GM23338 (cell line): ENCODE measurements around the gene NRK. TPM values are rescaled to one million over a fixed set of nuclear protein-coding genes. Genes with fewer than 3 reads are reported as not detected.

ENCODE experiments used
- ATAC-seq: fragments of 200-7000 bp; cut with Tn5 transposase; 3 replicates; pipeline ENCODE4 v1.9.1; 2020
- DNase-seq: peaks from one replicate; pipeline ENCODE4 v3.0.0-alpha.2; 2015; ENCODE audit warnings: low spot score
- H2AFZ ChIP-seq: fragments of 200-600 bp; sonication (generic); 2 replicates; pipeline ENCODE4 v1.8.0; 2016; ENCODE audit warnings: antibody characterized with exemption, mild to moderate bottlenecking, moderate library complexity
- H3F3A ChIP-seq: fragments of 200-600 bp; sonication (generic); replicated peaks from 2 replicates; pipeline ENCODE4 v1.8.0; 2017; ENCODE audit warnings: antibody characterized with exemption, mixed run types, low read depth
- H3K27ac ChIP-seq: fragments of 200-600 bp; sonication (generic); 2 replicates; pipeline ENCODE4 v1.6.1; 2016; ENCODE audit warnings: low read depth
- H3K27me3 ChIP-seq: fragments of 200-600 bp; sonication (generic); 2 replicates; pipeline ENCODE4 v1.8.0; 2016; ENCODE audit warnings: mild to moderate bottlenecking, mixed run types, moderate library complexity; ENCODE audit not compliant: insufficient read depth
- H3K36me3 ChIP-seq: fragments of 200-600 bp; sonication (generic); 2 replicates; pipeline ENCODE4 v1.8.0; 2016; ENCODE audit warnings: mild to moderate bottlenecking; ENCODE audit not compliant: insufficient read depth
- H3K4me1 ChIP-seq: fragments of 200-600 bp; sonication (generic); 2 replicates; pipeline ENCODE4 v1.8.0; 2016; ENCODE audit warnings: mild to moderate bottlenecking, moderate library complexity; ENCODE audit not compliant: insufficient read depth
- H3K4me2 ChIP-seq: fragments of 200-600 bp; sonication (generic); 2 replicates; pipeline ENCODE4 v1.7.1; 2017; ENCODE audit warnings: mixed run types
- H3K4me3 ChIP-seq: fragments of 200-600 bp; sonication (generic); 2 replicates; pipeline ENCODE4 v1.6.1; 2016; ENCODE audit warnings: mixed run types
- H3K79me2 ChIP-seq: fragments of 200-600 bp; sonication (generic); replicated peaks from 2 replicates; pipeline ENCODE4 v1.8.0; 2017; ENCODE audit warnings: mild to moderate bottlenecking; ENCODE audit not compliant: insufficient read depth
- H3K9me2 ChIP-seq: fragments of 200-600 bp; sonication (generic); 2 replicates; pipeline ENCODE4 v1.8.0; 2017; ENCODE audit not compliant: insufficient read depth
- H4K20me1 ChIP-seq: fragments of 200-600 bp; sonication (generic); replicated peaks from 2 replicates; pipeline ENCODE4 v1.8.0; 2017; ENCODE audit warnings: mild to moderate bottlenecking; ENCODE audit not compliant: insufficient read depth
- H3K27ac Mint-ChIP-seq: 2 replicates; pipeline ENCODE4 v1.8.0; 2020; ENCODE audit warnings: inconsistent platforms, mild to moderate bottlenecking, moderate library complexity, mixed read lengths
- H3K27me3 Mint-ChIP-seq: 3 replicates; pipeline ENCODE4 v1.8.0; 2022; ENCODE audit warnings: low read depth, mild to moderate bottlenecking, moderate library complexity, mixed read lengths, inconsistent platforms; ENCODE audit not compliant: insufficient read depth, poor library complexity
- H3K36me3 Mint-ChIP-seq: 3 replicates; pipeline ENCODE4 v1.8.0; 2021; ENCODE audit warnings: low read depth, mild to moderate bottlenecking, inconsistent platforms, moderate library complexity, mixed read lengths
- H3K4me1 Mint-ChIP-seq: 3 replicates; pipeline ENCODE4 v1.8.0; 2020; ENCODE audit warnings: mild to moderate bottlenecking, inconsistent platforms, mixed read lengths
- H3K4me3 Mint-ChIP-seq: 3 replicates; pipeline ENCODE4 v1.8.0; 2021; ENCODE audit warnings: moderate library complexity, mild to moderate bottlenecking, inconsistent platforms, mixed read lengths
- H3K9me3 Mint-ChIP-seq: 3 replicates; pipeline ENCODE4 v1.8.0; 2020; ENCODE audit warnings: moderate library complexity, mild to moderate bottlenecking, inconsistent platforms, mixed read lengths
- CREB1 ChIP-seq: fragments of 250-450 bp; sonication (Bioruptor Pico); IDR thresholded peaks from 2 replicates; pipeline ENCODE4 v1.5.0; 2020; ENCODE audit warnings: low read depth, mild to moderate bottlenecking, moderate library complexity
- EZH2 ChIP-seq: fragments of 200-600 bp; sonication (generic); IDR thresholded peaks from one replicate; pipeline ENCODE4 v1.8.0; 2017; ENCODE audit warnings: antibody characterized with exemption, mild to moderate bottlenecking, low read depth; ENCODE audit not compliant: unreplicated experiment
- EZH2phosphoT487 ChIP-seq: fragments of 200-600 bp; sonication (generic); IDR thresholded peaks from one replicate; pipeline ENCODE4 v1.8.1; 2018; ENCODE audit warnings: antibody characterized with exemption; ENCODE audit not compliant: unreplicated experiment
- JUNB ChIP-seq: IDR thresholded peaks from one replicate; pipeline ENCODE4 v1.6.1; 2016; ENCODE audit warnings: antibody characterized with exemption; ENCODE audit not compliant: unreplicated experiment
- NANOG ChIP-seq: IDR thresholded peaks from 2 replicates; pipeline ENCODE4 v1.6.1; 2016; ENCODE audit warnings: antibody characterized with exemption, borderline replicate concordance
- POLR2AphosphoS5 ChIP-seq: IDR thresholded peaks from 2 replicates; pipeline ENCODE4 v1.6.1; 2016; ENCODE audit warnings: antibody characterized with exemption, low read depth
- STAT1 ChIP-seq: IDR thresholded peaks from one replicate; pipeline ENCODE4 v1.6.1; 2016; ENCODE audit warnings: antibody characterized with exemption; ENCODE audit not compliant: unreplicated experiment
- ZNF114 ChIP-seq: fragments of 250-450 bp; sonication (Bioruptor Pico); IDR thresholded peaks from 2 replicates; pipeline ENCODE4 v1.5.0; 2020; ENCODE audit warnings: mild to moderate bottlenecking, moderate library complexity
- ZNF331 ChIP-seq: fragments of 250-450 bp; sonication (Bioruptor Pico); IDR thresholded peaks from 2 replicates; pipeline ENCODE4 v1.5.0; 2020; ENCODE audit warnings: low read depth, mild to moderate bottlenecking, moderate library complexity
- polyA plus RNA-seq: library from polyadenylated mRNA; unstranded; fragments of >200 nt; fragmentation: Nextera tagmentation; extraction: Ambion mirVana; gene quantifications from 2 replicates; pipeline ENCODE4 v1.2.1, GENCODE V29; 2016
- total RNA-seq: library from RNA; depleted of rRNA; stranded (reverse); fragments of >200 nt; shearing (Covaris generic); gene quantifications from 2 replicates; pipeline ENCODE4 v1.2.3, GENCODE V29; 2014
- TF ChIP-seq, protein P1 (sequence below): fragments of 250-450 bp; sonication (Bioruptor Pico); IDR thresholded peaks from 2 replicates; pipeline ENCODE4 v1.5.0; 2020; ENCODE audit warnings: mild to moderate bottlenecking, moderate library complexity
- TF ChIP-seq, protein P2 (sequence below), 2 experiments: fragments of 200-600 bp in 1 of 2; sonication (generic) in 1 of 2; conservative IDR thresholded peaks; 2 replicates each; pipeline versions ENCODE4 v1.5.1 to v1.6.1; 2016 to 2017; ENCODE audit warnings: antibody characterized with exemption in 2 of 2, low read depth in 2 of 2, mild to moderate bottlenecking in 2 of 2, moderate library complexity in 1 of 2
- TF ChIP-seq, protein P3 (sequence below): IDR thresholded peaks from one replicate; pipeline ENCODE4 v1.6.1; 2018; ENCODE audit warnings: antibody characterized with exemption; ENCODE audit not compliant: unreplicated experiment
- TF ChIP-seq, protein P4 (sequence below): IDR thresholded peaks from 2 replicates; pipeline ENCODE4 v1.6.1; 2016; ENCODE audit warnings: antibody characterized with exemption

NRK gene
- total and polyA plus RNA-seq, 2 experiments from 2014 or later: 6.4 to 16.2 TPM

DNA sequence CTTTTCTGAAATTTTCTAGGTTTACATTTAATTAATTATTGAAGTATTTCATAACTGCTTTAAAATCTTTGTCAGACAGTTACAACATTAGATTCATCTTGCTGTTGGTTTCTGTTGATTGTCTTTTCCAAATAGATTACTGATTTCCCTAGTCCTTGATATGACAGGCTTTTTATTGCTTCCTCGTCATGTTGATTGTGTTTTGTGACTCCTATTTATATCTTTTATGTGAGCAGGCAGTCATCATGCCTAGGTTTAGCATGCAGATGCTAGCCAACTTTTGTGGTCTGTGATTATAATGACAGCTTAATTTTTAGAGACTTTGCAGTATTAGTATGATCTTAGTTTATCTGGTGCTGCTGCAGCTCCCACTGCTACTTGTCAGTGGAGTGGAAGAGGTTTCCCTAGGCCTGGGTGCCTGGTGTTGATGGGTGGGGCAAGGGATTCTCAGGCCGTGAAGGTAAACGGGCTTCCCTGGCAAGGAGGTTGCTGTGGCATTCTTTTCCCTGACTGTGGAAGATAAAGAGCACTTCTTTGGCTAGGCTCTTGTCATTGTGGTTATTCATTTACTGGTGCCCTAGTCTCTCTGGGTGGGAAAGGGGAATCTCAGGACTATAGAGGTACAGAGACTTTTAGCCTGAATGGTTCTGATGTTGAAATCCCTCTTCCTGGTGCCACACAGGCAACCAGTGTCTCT, 150.5 kb downstream of the NRK start:
- H4K20me1 ChIP-seq: no peaks in the 10 kb centered on the region
- TF ChIP-seq NANOG (no peak), EZH2phosphoT487 (no peak), POLR2AphosphoS5 (no peak), EZH2 (no peak), JUNB (no peak), CREB1 (CRISPR knock-in tag) (no peak), ZNF114 (CRISPR knock-in tag) (no peak), STAT1 (no peak), ZNF331 (CRISPR knock-in tag) (no peak)
- TF ChIP-seq, protein P1, sequence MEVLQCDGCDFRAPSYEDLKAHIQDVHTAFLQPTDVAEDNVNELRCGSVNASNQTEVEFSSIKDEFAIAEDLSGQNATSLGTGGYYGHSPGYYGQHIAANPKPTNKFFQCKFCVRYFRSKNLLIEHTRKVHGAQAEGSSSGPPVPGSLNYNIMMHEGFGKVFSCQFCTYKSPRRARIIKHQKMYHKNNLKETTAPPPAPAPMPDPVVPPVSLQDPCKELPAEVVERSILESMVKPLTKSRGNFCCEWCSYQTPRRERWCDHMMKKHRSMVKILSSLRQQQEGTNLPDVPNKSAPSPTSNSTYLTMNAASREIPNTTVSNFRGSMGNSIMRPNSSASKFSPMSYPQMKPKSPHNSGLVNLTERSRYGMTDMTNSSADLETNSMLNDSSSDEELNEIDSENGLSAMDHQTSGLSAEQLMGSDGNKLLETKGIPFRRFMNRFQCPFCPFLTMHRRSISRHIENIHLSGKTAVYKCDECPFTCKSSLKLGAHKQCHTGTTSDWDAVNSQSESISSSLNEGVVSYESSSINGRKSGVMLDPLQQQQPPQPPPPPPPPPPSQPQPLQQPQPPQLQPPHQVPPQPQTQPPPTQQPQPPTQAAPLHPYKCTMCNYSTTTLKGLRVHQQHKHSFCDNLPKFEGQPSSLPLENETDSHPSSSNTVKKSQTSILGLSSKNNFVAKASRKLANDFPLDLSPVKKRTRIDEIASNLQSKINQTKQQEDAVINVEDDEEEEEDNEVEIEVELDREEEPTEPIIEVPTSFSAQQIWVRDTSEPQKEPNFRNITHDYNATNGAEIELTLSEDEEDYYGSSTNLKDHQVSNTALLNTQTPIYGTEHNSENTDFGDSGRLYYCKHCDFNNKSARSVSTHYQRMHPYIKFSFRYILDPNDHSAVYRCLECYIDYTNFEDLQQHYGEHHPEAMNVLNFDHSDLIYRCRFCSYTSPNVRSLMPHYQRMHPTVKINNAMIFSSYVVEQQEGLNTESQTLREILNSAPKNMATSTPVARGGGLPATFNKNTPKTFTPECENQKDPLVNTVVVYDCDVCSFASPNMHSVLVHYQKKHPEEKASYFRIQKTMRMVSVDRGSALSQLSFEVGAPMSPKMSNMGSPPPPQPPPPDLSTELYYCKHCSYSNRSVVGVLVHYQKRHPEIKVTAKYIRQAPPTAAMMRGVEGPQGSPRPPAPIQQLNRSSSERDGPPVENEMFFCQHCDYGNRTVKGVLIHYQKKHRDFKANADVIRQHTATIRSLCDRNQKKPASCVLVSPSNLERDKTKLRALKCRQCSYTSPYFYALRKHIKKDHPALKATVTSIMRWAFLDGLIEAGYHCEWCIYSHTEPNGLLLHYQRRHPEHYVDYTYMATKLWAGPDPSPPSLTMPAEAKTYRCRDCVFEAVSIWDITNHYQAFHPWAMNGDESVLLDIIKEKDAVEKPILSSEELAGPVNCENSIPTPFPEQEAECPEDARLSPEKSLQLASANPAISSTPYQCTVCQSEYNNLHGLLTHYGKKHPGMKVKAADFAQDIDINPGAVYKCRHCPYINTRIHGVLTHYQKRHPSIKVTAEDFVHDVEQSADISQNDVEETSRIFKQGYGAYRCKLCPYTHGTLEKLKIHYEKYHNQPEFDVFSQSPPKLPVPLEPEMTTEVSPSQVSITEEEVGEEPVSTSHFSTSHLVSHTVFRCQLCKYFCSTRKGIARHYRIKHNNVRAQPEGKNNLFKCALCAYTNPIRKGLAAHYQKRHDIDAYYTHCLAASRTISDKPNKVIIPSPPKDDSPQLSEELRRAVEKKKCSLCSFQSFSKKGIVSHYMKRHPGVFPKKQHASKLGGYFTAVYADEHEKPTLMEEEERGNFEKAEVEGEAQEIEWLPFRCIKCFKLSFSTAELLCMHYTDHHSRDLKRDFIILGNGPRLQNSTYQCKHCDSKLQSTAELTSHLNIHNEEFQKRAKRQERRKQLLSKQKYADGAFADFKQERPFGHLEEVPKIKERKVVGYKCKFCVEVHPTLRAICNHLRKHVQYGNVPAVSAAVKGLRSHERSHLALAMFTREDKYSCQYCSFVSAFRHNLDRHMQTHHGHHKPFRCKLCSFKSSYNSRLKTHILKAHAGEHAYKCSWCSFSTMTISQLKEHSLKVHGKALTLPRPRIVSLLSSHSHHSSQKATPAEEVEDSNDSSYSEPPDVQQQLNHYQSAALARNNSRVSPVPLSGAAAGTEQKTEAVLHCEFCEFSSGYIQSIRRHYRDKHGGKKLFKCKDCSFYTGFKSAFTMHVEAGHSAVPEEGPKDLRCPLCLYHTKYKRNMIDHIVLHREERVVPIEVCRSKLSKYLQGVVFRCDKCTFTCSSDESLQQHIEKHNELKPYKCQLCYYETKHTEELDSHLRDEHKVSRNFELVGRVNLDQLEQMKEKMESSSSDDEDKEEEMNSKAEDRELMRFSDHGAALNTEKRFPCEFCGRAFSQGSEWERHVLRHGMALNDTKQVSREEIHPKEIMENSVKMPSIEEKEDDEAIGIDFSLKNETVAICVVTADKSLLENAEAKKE (CRISPR knock-in tag): no peak
- TF ChIP-seq, protein P2, sequence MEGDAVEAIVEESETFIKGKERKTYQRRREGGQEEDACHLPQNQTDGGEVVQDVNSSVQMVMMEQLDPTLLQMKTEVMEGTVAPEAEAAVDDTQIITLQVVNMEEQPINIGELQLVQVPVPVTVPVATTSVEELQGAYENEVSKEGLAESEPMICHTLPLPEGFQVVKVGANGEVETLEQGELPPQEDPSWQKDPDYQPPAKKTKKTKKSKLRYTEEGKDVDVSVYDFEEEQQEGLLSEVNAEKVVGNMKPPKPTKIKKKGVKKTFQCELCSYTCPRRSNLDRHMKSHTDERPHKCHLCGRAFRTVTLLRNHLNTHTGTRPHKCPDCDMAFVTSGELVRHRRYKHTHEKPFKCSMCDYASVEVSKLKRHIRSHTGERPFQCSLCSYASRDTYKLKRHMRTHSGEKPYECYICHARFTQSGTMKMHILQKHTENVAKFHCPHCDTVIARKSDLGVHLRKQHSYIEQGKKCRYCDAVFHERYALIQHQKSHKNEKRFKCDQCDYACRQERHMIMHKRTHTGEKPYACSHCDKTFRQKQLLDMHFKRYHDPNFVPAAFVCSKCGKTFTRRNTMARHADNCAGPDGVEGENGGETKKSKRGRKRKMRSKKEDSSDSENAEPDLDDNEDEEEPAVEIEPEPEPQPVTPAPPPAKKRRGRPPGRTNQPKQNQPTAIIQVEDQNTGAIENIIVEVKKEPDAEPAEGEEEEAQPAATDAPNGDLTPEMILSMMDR (conservative IDR thresholded peaks at IDR 0.05; ENCODE audit: low read depth in 2 of 2): no peak
- TF ChIP-seq, protein P3, sequence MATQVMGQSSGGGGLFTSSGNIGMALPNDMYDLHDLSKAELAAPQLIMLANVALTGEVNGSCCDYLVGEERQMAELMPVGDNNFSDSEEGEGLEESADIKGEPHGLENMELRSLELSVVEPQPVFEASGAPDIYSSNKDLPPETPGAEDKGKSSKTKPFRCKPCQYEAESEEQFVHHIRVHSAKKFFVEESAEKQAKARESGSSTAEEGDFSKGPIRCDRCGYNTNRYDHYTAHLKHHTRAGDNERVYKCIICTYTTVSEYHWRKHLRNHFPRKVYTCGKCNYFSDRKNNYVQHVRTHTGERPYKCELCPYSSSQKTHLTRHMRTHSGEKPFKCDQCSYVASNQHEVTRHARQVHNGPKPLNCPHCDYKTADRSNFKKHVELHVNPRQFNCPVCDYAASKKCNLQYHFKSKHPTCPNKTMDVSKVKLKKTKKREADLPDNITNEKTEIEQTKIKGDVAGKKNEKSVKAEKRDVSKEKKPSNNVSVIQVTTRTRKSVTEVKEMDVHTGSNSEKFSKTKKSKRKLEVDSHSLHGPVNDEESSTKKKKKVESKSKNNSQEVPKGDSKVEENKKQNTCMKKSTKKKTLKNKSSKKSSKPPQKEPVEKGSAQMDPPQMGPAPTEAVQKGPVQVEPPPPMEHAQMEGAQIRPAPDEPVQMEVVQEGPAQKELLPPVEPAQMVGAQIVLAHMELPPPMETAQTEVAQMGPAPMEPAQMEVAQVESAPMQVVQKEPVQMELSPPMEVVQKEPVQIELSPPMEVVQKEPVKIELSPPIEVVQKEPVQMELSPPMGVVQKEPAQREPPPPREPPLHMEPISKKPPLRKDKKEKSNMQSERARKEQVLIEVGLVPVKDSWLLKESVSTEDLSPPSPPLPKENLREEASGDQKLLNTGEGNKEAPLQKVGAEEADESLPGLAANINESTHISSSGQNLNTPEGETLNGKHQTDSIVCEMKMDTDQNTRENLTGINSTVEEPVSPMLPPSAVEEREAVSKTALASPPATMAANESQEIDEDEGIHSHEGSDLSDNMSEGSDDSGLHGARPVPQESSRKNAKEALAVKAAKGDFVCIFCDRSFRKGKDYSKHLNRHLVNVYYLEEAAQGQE: no peak
- TF ChIP-seq, protein P4, sequence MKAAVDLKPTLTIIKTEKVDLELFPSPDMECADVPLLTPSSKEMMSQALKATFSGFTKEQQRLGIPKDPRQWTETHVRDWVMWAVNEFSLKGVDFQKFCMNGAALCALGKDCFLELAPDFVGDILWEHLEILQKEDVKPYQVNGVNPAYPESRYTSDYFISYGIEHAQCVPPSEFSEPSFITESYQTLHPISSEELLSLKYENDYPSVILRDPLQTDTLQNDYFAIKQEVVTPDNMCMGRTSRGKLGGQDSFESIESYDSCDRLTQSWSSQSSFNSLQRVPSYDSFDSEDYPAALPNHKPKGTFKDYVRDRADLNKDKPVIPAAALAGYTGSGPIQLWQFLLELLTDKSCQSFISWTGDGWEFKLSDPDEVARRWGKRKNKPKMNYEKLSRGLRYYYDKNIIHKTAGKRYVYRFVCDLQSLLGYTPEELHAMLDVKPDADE: no peak
- H3K27me3 Mint-ChIP-seq: no peaks in the 10 kb centered on the region
- no peaks in the 10 kb centered on the region for H3K4me1 ChIP-seq
- no peaks in the 10 kb centered on the region for H3K9me2 ChIP-seq
- H3K36me3 Mint-ChIP-seq: no peaks in the 10 kb centered on the region
- no peak overlapping the region for H3K27ac ChIP-seq
- no peaks in the 10 kb centered on the region for H3K27me3 ChIP-seq
- H3K36me3 ChIP-seq: no peaks in the 10 kb centered on the region
- no peak overlapping the region for H3K4me3 ChIP-seq
- no peaks in the 10 kb centered on the region for H3F3A ChIP-seq
- peaks cover 31% of the 10 kb centered on the region for H3K9me3 Mint-ChIP-seq
- no peaks in the 10 kb centered on the region for H3K79me2 ChIP-seq
- H3K4me2 ChIP-seq: no peak overlapping the region
- no peak overlapping the region for H3K4me3 Mint-ChIP-seq
- no peak overlapping the region for H2AFZ ChIP-seq
- H3K27ac Mint-ChIP-seq: no peak overlapping the region
- DNase-seq: no peak
- ATAC-seq: no peak
- H3K4me1 Mint-ChIP-seq: no peaks in the 10 kb centered on the region
